Caco-2 (cell line): Measurements from ENCODE around the gene PDZK1IP1. TPM values are rescaled to one million over a fixed set of nuclear protein-coding genes. Genes with fewer than 3 reads are reported as not detected.

Experiments used
- BruUV-seq: library from RNA; stranded (reverse); fragments of 400-500 nt; replicated peaks from 2 replicates; lab custom pipeline; 2021; lab: Mats Ljungman, UMichigan
- CTCF ChIA-PET: fragments of 300-600 bp; sonication (Branson Sonifier 250); formaldehyde crosslinking; loops from one replicate; lab custom pipeline; 2022; ENCODE audit warnings: antibody characterized with exemption; lab: Charles Lee
- POLR2A ChIA-PET: fragments of 300-600 bp; sonication (Branson Sonifier 250); formaldehyde crosslinking; loops from one replicate; lab custom pipeline; 2022; ENCODE audit warnings: antibody characterized with exemption; lab: Charles Lee
- DNase-seq, 2 experiments: peaks; one replicate each; pipeline versions ENCODE4 v3.0.0 to v3.0.0-alpha.2; 2020 to 2022
- H3K27me3 ChIP-seq: replicated peaks from 2 replicates; pipeline ENCODE4 v1.6.0; 2011; ENCODE audit warnings: low read length; ENCODE audit not compliant: control insufficient read depth, insufficient read depth
- H3K36me3 ChIP-seq: 2 replicates; pipeline ENCODE4 v1.5.1; 2011; ENCODE audit warnings: low read length; ENCODE audit not compliant: control insufficient read depth, insufficient read depth
- H3K4me1 ChIP-seq: fragments of 250-450 bp; sonication (Bioruptor Pico); 2 replicates; pipeline ENCODE4 v1.5.1; 2020; ENCODE audit warnings: mild to moderate bottlenecking
- H3K4me3 ChIP-seq: 2 replicates; pipeline ENCODE4 v1.5.1; 2011; ENCODE audit warnings: low read depth, mild to moderate bottlenecking, control low read depth, low read length
- H3K9me3 ChIP-seq: fragments of 250-450 bp; sonication (Bioruptor Pico); 2 replicates; pipeline ENCODE4 v1.5.1; 2020; ENCODE audit warnings: mild to moderate bottlenecking, moderate library complexity
- H3K27ac Mint-ChIP-seq: one replicate; pipeline ENCODE4 v1.8.0; 2022; ENCODE audit warnings: mixed read lengths; ENCODE audit not compliant: unreplicated experiment
- H3K27me3 Mint-ChIP-seq: one replicate; pipeline ENCODE4 v1.8.0; 2022; ENCODE audit warnings: mixed read lengths; ENCODE audit not compliant: insufficient read depth, unreplicated experiment
- H3K36me3 Mint-ChIP-seq: one replicate; pipeline ENCODE4 v1.8.0; 2022; ENCODE audit warnings: mild to moderate bottlenecking, mixed read lengths; ENCODE audit not compliant: insufficient read depth, unreplicated experiment
- H3K4me1 Mint-ChIP-seq: one replicate; pipeline ENCODE4 v1.8.0; 2022; ENCODE audit warnings: low read depth, mixed read lengths; ENCODE audit not compliant: unreplicated experiment
- H3K4me3 Mint-ChIP-seq: one replicate; pipeline ENCODE4 v1.8.0; 2022; ENCODE audit warnings: mild to moderate bottlenecking, moderate library complexity, mixed read lengths; ENCODE audit not compliant: unreplicated experiment
- H3K9me3 Mint-ChIP-seq: one replicate; pipeline ENCODE4 v1.8.0; 2022; ENCODE audit warnings: mixed read lengths; ENCODE audit not compliant: unreplicated experiment
- CTCF ChIP-seq, 2 experiments: fragments of 200-600 bp in 1 of 2; IDR thresholded peaks; 1 replicate in 1 of 2; 2 replicates in 1 of 2; pipeline versions ENCODE4 v1.5.1 to v1.8.0; 2011 to 2022; ENCODE audit warnings: antibody characterized with exemption in 1 of 2, control low read depth in 1 of 2, inconsistent platforms in 1 of 2, low read depth in 1 of 2, low read length in 1 of 2, mild to moderate bottlenecking in 1 of 2, moderate library complexity in 1 of 2; ENCODE audit not compliant: insufficient read depth in 1 of 2, severe bottlenecking in 1 of 2, unreplicated experiment in 1 of 2
- intact Hi-C: fragments of 100-400 bp; cut with micrococcal nuclease; formaldehyde crosslinking; loops from one replicate; pipeline ENCODE4 v1.10.0; 2022; ENCODE audit not compliant: unreplicated experiment
- total RNA-seq: library from RNA; stranded (reverse); gene quantifications from 2 replicates; pipeline ENCODE4 v1.2.3, GENCODE V29; 2022

Gene PDZK1IP1
- total RNA-seq, 1 experiment from 2014 or later = 6.1 TPM

- H3K27me3 Mint-ChIP-seq = no peaks in the 10 kb centered on the region
- Histone ChIP-seq H3K9me3 (no peaks in the 10 kb centered on the region; the same call in 1 of the 2 replicates), H3K4me1 (peaks cover 57% of the 10 kb centered on the region), H3K4me3 (no peak overlapping the region), H3K36me3 (no peaks in the 10 kb centered on the region), H3K27me3 (no peaks in the 10 kb centered on the region)
- no peak for TF ChIP-seq CTCF (IDR thresholded peaks at IDR 0.05; ENCODE audit: insufficient read depth in 1 of 2, low read depth in 1 of 2, low read length in 1 of 2, severe bottlenecking in 1 of 2, unreplicated experiment in 1 of 2)
- intact Hi-C loops = no loop called here
- peaks cover 39% of the 10 kb centered on the region for H3K36me3 Mint-ChIP-seq
- H3K4me1 Mint-ChIP-seq = peaks cover 38% of the 10 kb centered on the region
- DNase-seq = no peak
- peak overlapping the region; percentile 77 for H3K27ac Mint-ChIP-seq
- H3K9me3 Mint-ChIP-seq = no peaks in the 10 kb centered on the region
- BruUV-seq = no TSS peak
- CTCF ChIA-PET = interaction anchor here (0.6 kb wide), 2 partner anchors 133 to 578 kb away, joined by 3 to 7 read pairs; no protein-coding TSS in a partner anchor
- POLR2A ChIA-PET = no interaction called here
- H3K4me3 Mint-ChIP-seq = peak overlapping the region; percentile 10
These were observed 4.8 kb downstream of the PDZK1IP1 start for GRCh38 chr1:47184822-47185677.

- no TSS peak for BruUV-seq
- H3K36me3 Mint-ChIP-seq = peaks cover 39% of the 10 kb centered on the region
- H3K9me3 ChIP-seq = no peaks in the 10 kb centered on the region; the same call in 1 of the 2 replicates
- intact Hi-C loops = no loop called here
- H3K4me3 Mint-ChIP-seq = no peak overlapping the region
- H3K36me3 ChIP-seq = no peaks in the 10 kb centered on the region
- no peak overlapping the region for H3K27ac Mint-ChIP-seq
- TF ChIP-seq CTCF (IDR thresholded peaks at IDR 0.05; ENCODE audit: insufficient read depth in 1 of 2, low read depth in 1 of 2, low read length in 1 of 2, severe bottlenecking in 1 of 2, unreplicated experiment in 1 of 2) = no peak
- POLR2A ChIA-PET = no interaction called here
- no peaks in the 10 kb centered on the region for H3K27me3 ChIP-seq
- peaks cover 53% of the 10 kb centered on the region for H3K4me1 ChIP-seq
- H3K4me1 Mint-ChIP-seq = peaks cover 43% of the 10 kb centered on the region
- H3K27me3 Mint-ChIP-seq = no peaks in the 10 kb centered on the region
- DNase-seq = no peak
- CTCF ChIA-PET = interaction anchor here (0.6 kb wide), 2 partner anchors 134 to 578 kb away, joined by 3 to 7 read pairs; no protein-coding TSS in a partner anchor
- no peaks in the 10 kb centered on the region for H3K9me3 Mint-ChIP-seq
- H3K4me3 ChIP-seq = no peak overlapping the region
These were observed 5.6 kb downstream of the PDZK1IP1 start for GRCh38 chr1:47184090-47184821.

- POLR2A ChIA-PET = no interaction called here
- Mint-ChIP-seq H3K36me3 (peaks cover 45% of the 10 kb centered on the region), H3K4me1 (peaks cover 49% of the 10 kb centered on the region), H3K9me3 (no peaks in the 10 kb centered on the region), H3K27ac (no peak overlapping the region), H3K4me3 (no peak overlapping the region), H3K27me3 (no peaks in the 10 kb centered on the region)
- Histone ChIP-seq H3K36me3 (no peaks in the 10 kb centered on the region), H3K27me3 (no peaks in the 10 kb centered on the region), H3K4me3 (no peak overlapping the region), H3K4me1 (peaks cover 48% of the 10 kb centered on the region), H3K9me3 (no peaks in the 10 kb centered on the region; the same call in 1 of the 2 replicates)
- CTCF ChIA-PET = no interaction called here
- no peak for DNase-seq
- TF ChIP-seq CTCF (IDR thresholded peaks at IDR 0.05; ENCODE audit: insufficient read depth in 1 of 2, low read depth in 1 of 2, low read length in 1 of 2, severe bottlenecking in 1 of 2, unreplicated experiment in 1 of 2) = no peak
- BruUV-seq = no TSS peak
- intact Hi-C loops = no loop called here
These were observed 6.3 kb downstream of the PDZK1IP1 start for GRCh38 chr1:47183308-47184089.
